ENCODE measurements around the gene RNF151. TPM values are rescaled to one million over a fixed set of nuclear protein-coding genes. Genes with fewer than 3 reads are reported as not detected.

Gene RNF151
- total RNA-seq, 4 donors from 2014 or later, result not detected

DNA sequence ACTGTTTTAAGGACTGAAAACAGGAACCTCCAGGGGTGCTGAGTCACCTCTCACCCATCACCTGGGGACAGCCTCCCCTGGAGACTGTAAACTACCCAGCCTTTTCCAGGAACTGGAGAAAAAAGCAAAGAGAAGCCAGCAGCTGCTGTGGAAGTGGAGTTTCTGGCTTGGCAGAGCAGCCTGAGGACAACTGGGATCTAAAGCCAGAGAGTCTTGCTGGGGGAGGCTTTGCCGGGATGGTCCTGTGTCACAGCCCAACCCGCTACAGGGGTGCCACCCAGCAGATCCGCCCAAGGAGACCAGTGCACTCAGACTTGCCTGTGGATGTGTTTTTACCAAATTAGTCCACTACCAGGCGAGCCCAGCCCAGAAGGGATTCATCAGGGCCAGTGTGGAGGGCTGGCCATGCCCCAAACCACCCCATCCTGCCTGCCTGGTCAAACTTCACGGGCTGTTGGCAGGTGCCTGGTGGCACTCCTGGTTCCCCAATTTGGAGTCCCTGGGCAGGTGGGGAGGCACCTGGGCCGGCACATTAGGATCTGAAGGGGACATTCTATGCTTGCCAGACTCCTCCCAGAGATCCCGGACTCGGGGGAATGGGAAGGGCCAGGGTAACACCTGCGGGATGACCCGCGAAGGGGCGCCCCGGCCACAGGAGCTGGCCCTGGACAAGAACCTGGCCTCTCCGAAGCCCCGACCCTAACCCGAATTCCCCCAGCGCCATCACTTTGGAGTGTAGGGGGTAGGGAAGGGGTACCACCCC, 24.4 kb upstream of the RNF151 start:
- intact Hi-C loops (cut with DNase I; ENCODE audit: low total_unique reads) (no loop called here), in situ Hi-C loops (cut with MboI; ENCODE audit: low pct_ligation_motif_present in 1 of 4, low pct_unique_long_range_greater_than_20kb in 1 of 4, low sequenced_read_pairs in 3 of 4) (no loop called here)
- no peaks in the 10 kb centered on the region for H3K9me3 ChIP-seq
- peak overlapping the region; percentile 58 to 93 (median 88) for H3K4me3 ChIP-seq
- peaks cover 0 to 17% (median 4%) of the 10 kb centered on the region in 4 donors for H3K36me3 ChIP-seq
- peak overlapping the region; percentile 86 to 90 (median 88) for H3K27ac ChIP-seq
- no peak for DNase-seq
- WGBS, 2 donors (ENCODE audit: low coverage in 1 of 2), result 12% methylated on average over 16 of the region's 17 CpGs; no CpG with 5 or more reads in 1 of the 2 donors
- no peaks in the 10 kb centered on the region for H3K27me3 ChIP-seq
- peaks cover 15 to 43% (median 35%) of the 10 kb centered on the region in 4 donors for H3K4me1 ChIP-seq
- TF ChIP-seq, protein P1, sequence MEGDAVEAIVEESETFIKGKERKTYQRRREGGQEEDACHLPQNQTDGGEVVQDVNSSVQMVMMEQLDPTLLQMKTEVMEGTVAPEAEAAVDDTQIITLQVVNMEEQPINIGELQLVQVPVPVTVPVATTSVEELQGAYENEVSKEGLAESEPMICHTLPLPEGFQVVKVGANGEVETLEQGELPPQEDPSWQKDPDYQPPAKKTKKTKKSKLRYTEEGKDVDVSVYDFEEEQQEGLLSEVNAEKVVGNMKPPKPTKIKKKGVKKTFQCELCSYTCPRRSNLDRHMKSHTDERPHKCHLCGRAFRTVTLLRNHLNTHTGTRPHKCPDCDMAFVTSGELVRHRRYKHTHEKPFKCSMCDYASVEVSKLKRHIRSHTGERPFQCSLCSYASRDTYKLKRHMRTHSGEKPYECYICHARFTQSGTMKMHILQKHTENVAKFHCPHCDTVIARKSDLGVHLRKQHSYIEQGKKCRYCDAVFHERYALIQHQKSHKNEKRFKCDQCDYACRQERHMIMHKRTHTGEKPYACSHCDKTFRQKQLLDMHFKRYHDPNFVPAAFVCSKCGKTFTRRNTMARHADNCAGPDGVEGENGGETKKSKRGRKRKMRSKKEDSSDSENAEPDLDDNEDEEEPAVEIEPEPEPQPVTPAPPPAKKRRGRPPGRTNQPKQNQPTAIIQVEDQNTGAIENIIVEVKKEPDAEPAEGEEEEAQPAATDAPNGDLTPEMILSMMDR (IDR thresholded peaks at IDR 0.05), result no peak
- TF ChIP-seq POLR2A (IDR thresholded peaks at IDR 0.05) (no peak), EP300 (IDR thresholded peaks at IDR 0.05; ENCODE audit: low read depth) (no peak), POLR2AphosphoS5 (IDR thresholded peaks at IDR 0.05) (no peak)

DNA sequence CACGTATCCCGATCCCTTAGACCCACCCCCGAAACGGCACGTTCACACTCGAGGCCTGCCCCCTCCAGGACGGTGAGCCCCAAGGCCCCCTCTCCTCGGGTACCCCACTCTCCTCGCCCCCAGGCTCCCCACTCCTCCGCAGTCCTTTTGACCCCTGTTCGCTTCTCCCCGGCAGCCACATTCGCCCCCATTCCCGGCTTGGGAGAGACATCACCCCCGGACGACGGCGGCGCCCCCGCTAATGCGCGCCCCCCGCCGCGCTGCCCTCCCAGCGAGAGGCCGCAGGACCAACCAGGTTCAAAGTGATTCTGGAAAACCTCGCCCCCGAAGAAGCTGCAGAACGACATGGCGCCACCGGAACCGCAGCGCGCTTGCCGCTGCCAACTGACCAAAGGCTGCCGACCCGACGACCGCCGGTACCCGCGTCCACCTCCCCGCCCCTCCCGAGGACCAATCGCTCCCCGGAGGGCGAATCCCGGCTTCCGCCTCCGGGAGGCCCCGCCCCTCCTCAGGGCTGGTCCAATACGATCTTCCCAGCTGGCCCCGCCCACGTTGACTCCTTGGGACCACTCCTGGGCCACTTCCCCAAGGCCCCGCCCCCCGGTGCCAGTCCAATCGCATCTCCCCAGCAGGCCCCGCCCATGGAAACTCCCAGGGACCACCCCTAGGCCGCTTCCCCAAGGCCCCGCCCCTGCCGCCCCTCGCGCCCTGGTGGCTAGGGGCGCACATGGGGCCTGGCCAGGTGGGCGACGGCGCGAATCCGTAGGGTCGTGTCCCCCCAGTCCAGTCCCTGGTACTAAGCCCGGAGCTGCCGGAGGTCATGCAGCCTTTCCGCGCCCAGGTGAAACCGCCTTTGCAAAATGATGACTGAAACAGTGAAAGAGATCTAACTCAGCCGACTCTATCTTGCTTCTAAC, 23.6 kb upstream of the RNF151 start, which contains the start of gene MSRB1:
MSRB1 (minus strand) TSS at position 390 of the 917 bp plus-strand sequence; CDS start at position 347, 43 bp downstream.
- intact Hi-C loops (cut with DNase I; ENCODE audit: low total_unique reads), result no loop called here
- DNase-seq, result peak; percentile 100
- H3K36me3 ChIP-seq, result peaks cover 0 to 12% (median 4%) of the 10 kb centered on the region in 4 donors
- H3K27me3 ChIP-seq, result no peaks in the 10 kb centered on the region
- H3K9me3 ChIP-seq, result no peaks in the 10 kb centered on the region
- TF ChIP-seq POLR2A (IDR thresholded peaks at IDR 0.05) (peak; percentile 95), POLR2AphosphoS5 (IDR thresholded peaks at IDR 0.05) (peak; percentile 98)
- TF ChIP-seq, protein P1 (IDR thresholded peaks at IDR 0.05), result no peak
- peak within 1 kb of the TSS; percentile 86 to 90 (median 88) for H3K27ac ChIP-seq
- peaks cover 15 to 43% (median 35%) of the 10 kb centered on the region in 4 donors for H3K4me1 ChIP-seq
- WGBS, 2 donors (ENCODE audit: low coverage in 1 of 2), result 1 to 20% methylated on average over 1 to 59 of the region's 77 CpGs
- H3K4me3 ChIP-seq, result peak within 1 kb of the TSS; percentile 58 to 93 (median 88)
- in situ Hi-C loops (cut with MboI; ENCODE audit: low pct_ligation_motif_present in 1 of 4, low pct_unique_long_range_greater_than_20kb in 1 of 4, low sequenced_read_pairs in 3 of 4), result no loop called here

DNA sequence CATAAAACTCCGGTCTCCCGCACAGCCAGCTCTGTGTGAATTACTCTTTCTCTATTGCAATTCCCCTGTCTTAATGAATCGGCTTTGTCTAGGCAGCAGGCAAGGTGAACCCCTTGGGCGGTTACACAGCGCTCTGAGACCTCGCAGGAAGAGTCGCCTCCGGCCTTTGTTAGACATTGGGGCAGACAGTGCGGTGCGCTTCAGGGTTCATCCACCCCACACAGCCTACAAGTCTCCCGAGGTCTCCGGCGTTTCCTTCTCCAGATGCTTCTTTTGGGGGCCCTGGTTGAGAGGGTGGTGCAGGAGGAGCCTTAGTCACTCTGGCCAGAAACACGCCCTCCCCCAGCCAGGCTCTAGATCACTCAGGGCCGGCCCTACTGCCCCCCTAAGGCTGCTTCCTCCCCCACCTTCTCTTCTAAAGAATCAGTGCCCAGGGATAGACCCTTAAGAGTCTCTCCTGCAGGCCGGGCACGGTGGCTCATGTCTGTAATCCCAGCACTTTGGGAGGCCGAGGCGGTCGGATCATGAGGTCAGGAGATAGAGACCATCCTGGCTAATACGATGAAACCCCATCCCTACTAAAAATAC, 21.9 kb upstream of the RNF151 start:
- in situ Hi-C loops (cut with MboI; ENCODE audit: low pct_ligation_motif_present in 1 of 4, low pct_unique_long_range_greater_than_20kb in 1 of 4, low sequenced_read_pairs in 3 of 4), result no loop called here
- intact Hi-C loops (cut with DNase I; ENCODE audit: low total_unique reads), result no loop called here
- TF ChIP-seq POLR2A (IDR thresholded peaks at IDR 0.05) (no peak), POLR2AphosphoS5 (IDR thresholded peaks at IDR 0.05) (no peak), EP300 (IDR thresholded peaks at IDR 0.05; ENCODE audit: low read depth) (no peak)
- TF ChIP-seq, protein P1 (IDR thresholded peaks at IDR 0.05), result no peak
- H3K4me1 ChIP-seq, result peaks cover 15 to 36% (median 32%) of the 10 kb centered on the region in 4 donors
- no peak overlapping the region for H3K4me3 ChIP-seq
- H3K27ac ChIP-seq, result no peak overlapping the region
- H3K36me3 ChIP-seq, result no peaks in the 10 kb centered on the region
- no peaks in the 10 kb centered on the region for H3K9me3 ChIP-seq
- H3K27me3 ChIP-seq, result no peaks in the 10 kb centered on the region
- DNase-seq, result no peak
- 91 to 100% methylated on average over 3 to 21 of the region's 21 CpGs for WGBS, 2 donors (ENCODE audit: low coverage in 1 of 2)

All from transverse colon (tissue), 4 donors.